HFF-Myc (cell line): ENCODE results near the gene NEB.
"Not testable (repeated sequence)": the region's sequence is repeated elsewhere in the genome, so short reads cannot be mapped to it uniquely, and the experiment has no call there.

Experiments used
- DNase-seq: peaks from one replicate; pipeline ENCODE4 v3.0.0-alpha.2; 2011; ENCODE audit warnings: low read depth; ENCODE audit errors: extremely low read depth
- H3K4me3 ChIP-seq: replicated peaks from 2 replicates; pipeline ENCODE4 v1.5.1; 2011; ENCODE audit warnings: low read depth, mild to moderate bottlenecking, control low read depth, low read length
- TF ChIP-seq, protein P1 (sequence below): IDR thresholded peaks from 2 replicates; pipeline ENCODE4 v1.5.1; 2012; ENCODE audit warnings: mild to moderate bottlenecking, low read depth, low read length, control low read depth; ENCODE audit errors: missing control alignments

The NEB gene

DNA sequence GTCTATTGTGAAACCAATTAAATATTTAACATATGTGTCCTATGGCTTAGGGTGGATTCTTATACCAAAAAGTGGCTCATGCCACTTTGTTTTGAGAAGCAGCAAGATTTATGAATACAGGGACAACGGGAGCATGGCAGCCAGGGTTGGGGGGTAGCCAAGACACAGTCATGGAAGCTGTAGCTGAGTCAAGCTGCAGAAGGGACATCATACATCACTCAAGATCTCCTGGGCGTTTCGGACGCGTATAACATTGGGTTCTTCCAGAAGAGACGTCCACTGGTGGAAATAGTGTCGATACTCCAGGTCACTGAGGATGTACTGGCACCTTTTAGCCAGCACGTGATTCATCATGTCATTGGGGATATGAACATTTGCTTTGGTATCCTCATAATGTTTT lies 171.9 kb downstream of the NEB start:
- DNase-seq, result no peak
- H3K4me3 ChIP-seq, result no peak overlapping the region
- TF ChIP-seq, protein P1, sequence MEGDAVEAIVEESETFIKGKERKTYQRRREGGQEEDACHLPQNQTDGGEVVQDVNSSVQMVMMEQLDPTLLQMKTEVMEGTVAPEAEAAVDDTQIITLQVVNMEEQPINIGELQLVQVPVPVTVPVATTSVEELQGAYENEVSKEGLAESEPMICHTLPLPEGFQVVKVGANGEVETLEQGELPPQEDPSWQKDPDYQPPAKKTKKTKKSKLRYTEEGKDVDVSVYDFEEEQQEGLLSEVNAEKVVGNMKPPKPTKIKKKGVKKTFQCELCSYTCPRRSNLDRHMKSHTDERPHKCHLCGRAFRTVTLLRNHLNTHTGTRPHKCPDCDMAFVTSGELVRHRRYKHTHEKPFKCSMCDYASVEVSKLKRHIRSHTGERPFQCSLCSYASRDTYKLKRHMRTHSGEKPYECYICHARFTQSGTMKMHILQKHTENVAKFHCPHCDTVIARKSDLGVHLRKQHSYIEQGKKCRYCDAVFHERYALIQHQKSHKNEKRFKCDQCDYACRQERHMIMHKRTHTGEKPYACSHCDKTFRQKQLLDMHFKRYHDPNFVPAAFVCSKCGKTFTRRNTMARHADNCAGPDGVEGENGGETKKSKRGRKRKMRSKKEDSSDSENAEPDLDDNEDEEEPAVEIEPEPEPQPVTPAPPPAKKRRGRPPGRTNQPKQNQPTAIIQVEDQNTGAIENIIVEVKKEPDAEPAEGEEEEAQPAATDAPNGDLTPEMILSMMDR, result no peak

DNA sequence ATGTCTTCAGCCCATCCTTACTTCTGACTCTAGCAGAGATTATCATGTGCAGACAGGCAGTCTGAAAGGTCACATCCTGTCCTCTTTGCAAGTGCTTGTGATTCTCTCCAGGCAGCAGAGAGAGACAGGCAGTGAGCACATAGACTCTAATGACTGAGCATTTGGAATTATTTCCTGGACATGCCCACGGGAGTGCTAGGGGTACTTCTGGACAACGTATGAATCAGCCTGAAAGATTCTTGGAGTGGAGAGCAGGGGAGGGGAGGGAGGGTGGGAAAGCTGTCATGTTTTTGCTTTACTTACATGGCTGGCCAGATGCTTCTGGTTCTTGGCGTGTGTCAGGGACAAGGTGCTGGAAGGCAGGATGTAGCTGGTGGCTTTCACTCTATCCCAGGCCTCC lies 174.0 kb downstream of the NEB start:
- DNase-seq, result peak; percentile 16
- no peak overlapping the region for H3K4me3 ChIP-seq
- TF ChIP-seq, protein P1, result no peak

DNA sequence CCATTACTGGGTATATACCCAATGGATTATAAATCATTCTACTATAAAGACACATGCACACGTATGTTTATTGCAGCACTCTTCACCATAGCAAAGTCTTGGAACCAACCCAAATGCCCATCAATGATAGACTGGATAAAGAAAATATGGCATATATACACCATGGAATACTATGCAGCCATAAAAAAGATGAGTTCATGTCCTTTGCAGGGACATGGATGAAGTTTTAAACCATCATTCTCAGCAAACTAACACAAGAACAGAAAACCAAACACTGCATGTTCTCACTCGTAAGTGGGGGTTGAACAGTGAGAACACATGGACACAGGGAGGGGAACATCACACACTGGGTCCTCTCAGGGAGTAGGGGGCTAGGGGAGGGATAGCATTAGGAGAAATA lies 174.8 kb downstream of the NEB start:
- DNase-seq, result not testable (repeated sequence)

DNA sequence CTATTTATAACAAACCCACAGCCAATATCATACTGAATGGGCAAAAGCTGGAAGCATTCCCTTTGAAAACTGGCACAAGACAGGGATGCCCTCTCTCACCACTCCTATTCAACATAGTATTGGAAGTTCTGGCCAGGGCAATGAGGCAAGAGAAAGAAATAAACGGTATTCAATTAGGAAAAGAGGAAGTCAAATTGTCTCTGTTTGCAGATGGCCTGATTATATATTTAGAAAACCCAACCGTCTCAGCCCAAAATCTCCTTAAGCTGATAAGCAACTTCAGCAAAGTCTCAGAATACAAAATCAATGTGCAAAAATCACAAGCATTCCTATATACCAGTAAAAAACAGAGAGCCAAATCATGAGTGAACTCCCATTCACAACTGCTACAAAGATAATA lies 176.4 kb downstream of the NEB start:
- not testable (repeated sequence) for H3K4me3 ChIP-seq, DNase-seq

More for the DNA sequence above, 174.8 kb downstream of the NEB start:
- H3K4me3 ChIP-seq, result not testable (repeated sequence)

DNA sequence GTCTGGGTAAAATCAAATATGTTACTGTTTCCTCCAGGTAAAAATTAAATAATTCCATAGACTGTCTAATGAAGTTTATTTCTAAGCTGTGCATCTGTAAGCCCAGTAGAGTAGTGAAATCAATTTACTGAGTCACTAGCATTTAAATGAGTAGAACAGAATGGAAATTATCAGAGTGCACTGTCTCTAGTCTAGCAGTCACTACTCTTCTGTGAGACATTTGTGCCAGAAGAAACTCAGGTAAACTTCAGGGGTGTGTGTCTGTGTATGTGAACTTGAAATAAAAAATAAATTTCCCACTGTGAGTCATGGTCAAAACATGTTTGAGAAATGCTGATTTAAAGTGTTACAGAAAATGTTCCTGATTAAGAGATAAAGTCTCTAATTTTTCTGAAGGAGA lies 178.2 kb downstream of the NEB start:
- TF ChIP-seq, protein P1, result no peak
- no peak overlapping the region for H3K4me3 ChIP-seq
- DNase-seq, result no peak

DNA sequence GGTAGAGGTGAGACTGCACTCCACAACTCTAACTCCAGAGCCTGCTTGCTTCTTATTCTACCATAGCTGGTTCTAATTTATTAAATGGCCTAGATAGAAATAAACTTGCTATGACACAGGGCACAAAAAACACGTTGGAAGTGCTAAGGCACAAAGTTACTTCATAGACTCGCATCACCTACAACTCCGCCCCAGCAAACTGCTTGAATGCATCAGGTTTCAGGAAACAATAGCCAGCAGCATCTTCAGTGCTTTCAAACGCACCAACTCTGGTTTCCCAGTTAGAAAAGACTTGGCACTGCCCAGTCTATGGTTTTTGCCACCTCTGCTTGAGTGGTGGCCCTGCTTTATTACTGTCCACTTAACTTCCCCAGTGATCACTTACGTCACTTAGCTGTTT lies 182.0 kb downstream of the NEB start:
- H3K4me3 ChIP-seq, result no peak overlapping the region
- DNase-seq, result no peak
- TF ChIP-seq, protein P1, result no peak

DNA sequence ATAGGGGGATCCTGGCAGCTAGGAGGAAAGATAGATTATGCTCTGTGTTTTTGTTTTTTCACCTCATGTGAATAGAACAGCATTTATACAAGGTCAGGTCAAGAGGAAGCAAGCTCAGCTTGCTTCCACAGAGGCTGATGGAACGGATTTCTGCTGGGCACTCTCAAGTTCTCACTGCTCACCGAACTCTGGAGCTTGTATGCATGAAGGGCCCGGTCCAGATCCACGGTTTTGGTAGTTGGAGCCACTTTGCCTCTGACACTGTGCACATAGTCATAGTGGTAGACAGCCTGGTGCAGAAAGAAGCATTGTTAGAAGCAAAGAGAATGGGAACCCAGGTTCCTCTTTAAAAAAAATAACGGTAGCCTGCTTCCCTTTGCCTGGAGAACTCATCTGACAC lies 182.7 kb downstream of the NEB start:
- no peak for DNase-seq
- no peak overlapping the region for H3K4me3 ChIP-seq
- TF ChIP-seq, protein P1, result no peak

DNA sequence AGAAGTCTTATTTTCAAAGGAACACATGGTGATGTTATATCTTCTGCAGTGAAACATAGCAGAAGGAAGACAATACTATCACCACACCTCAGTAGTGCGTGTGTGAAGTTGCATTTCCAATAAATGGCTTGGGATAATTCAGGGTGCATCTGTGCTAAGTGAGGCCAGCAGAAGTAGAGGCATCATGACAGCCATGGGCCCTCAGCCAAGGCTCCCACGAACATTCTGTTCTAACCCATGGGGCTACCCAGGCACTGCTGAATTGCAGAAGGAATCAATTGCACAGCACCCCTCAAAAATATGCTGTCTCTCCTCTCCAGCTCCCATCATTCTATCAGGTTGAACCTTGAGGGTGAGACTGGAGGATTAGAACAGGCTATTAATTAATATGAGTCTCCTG lies 185.1 kb downstream of the NEB start:
- TF ChIP-seq, protein P1, result no peak
- no peak for DNase-seq
- no peak overlapping the region for H3K4me3 ChIP-seq
